Astrocyte (in vitro differentiated cells and primary cell): ENCODE measurements around the gene ADD1. TPM values are rescaled to one million over a fixed set of nuclear protein-coding genes. Genes with fewer than 3 reads are reported as not detected.

Source experiments
- DNase-seq: peaks from one replicate; pipeline ENCODE4 v3.0.0-alpha.2; 2010; ENCODE audit warnings: low read depth
- FAIRE-seq: peaks from 2 replicates; lab custom pipeline; 2011; peaks lifted over from hg19 to GRCh38; lab: Jason Lieb, UNC
- H2AFZ ChIP-seq: 2 replicates; pipeline ENCODE4 v1.6.0; 2012; ENCODE audit warnings: low read depth, low read length, inconsistent platforms
- H3K27ac ChIP-seq: 2 replicates; pipeline ENCODE4 v1.5.1; 2011; ENCODE audit warnings: low read depth, low read length, inconsistent platforms
- H3K27me3 ChIP-seq: 2 replicates; pipeline ENCODE4 v1.6.0; 2011; ENCODE audit warnings: low read length, inconsistent platforms; ENCODE audit not compliant: insufficient read depth
- H3K36me3 ChIP-seq: 2 replicates; pipeline ENCODE4 v1.5.1; 2011; ENCODE audit warnings: low read length, inconsistent platforms; ENCODE audit not compliant: insufficient read depth
- H3K4me1 ChIP-seq: 2 replicates; pipeline ENCODE4 v1.5.1; 2011; ENCODE audit warnings: low read length, inconsistent platforms; ENCODE audit not compliant: insufficient read depth
- H3K4me2 ChIP-seq: 2 replicates; pipeline ENCODE4 v1.6.0; 2012; ENCODE audit warnings: low read length, inconsistent platforms
- H3K4me3 ChIP-seq: 2 replicates; pipeline ENCODE4 v1.5.1; 2011; ENCODE audit warnings: low read depth, mild to moderate bottlenecking, low read length, inconsistent platforms; ENCODE audit not compliant: insufficient read depth
- H3K79me2 ChIP-seq: 2 replicates; pipeline ENCODE4 v1.6.0; 2012; ENCODE audit warnings: mild to moderate bottlenecking, low read length, inconsistent platforms; ENCODE audit not compliant: insufficient read depth
- H3K9ac ChIP-seq: 2 replicates; pipeline ENCODE4 v1.6.0; 2012; ENCODE audit warnings: mild to moderate bottlenecking, low read length, inconsistent platforms
- H3K9me3 ChIP-seq: 2 replicates; pipeline ENCODE4 v1.5.1; 2012; ENCODE audit warnings: low read depth, mild to moderate bottlenecking, low read length, inconsistent platforms; ENCODE audit not compliant: insufficient read depth
- H4K20me1 ChIP-seq: 2 replicates; pipeline ENCODE4 v1.6.0; 2012; ENCODE audit warnings: low read length, inconsistent platforms; ENCODE audit not compliant: insufficient read depth
- H3K27ac Mint-ChIP-seq: one replicate; pipeline ENCODE4 v1.8.0; 2021; ENCODE audit warnings: mild to moderate bottlenecking, mixed read lengths; ENCODE audit not compliant: unreplicated experiment
- H3K27me3 Mint-ChIP-seq: one replicate; pipeline ENCODE4 v1.8.0; 2021; ENCODE audit warnings: low read depth, mixed read lengths; ENCODE audit not compliant: unreplicated experiment
- H3K36me3 Mint-ChIP-seq: one replicate; pipeline ENCODE4 v1.8.0; 2021; ENCODE audit warnings: low read depth, mixed read lengths; ENCODE audit not compliant: unreplicated experiment
- H3K4me1 Mint-ChIP-seq: one replicate; pipeline ENCODE4 v1.8.0; 2021; ENCODE audit warnings: low read depth, mixed read lengths; ENCODE audit not compliant: unreplicated experiment
- H3K4me3 Mint-ChIP-seq: one replicate; pipeline ENCODE4 v1.8.0; 2021; ENCODE audit warnings: mild to moderate bottlenecking, moderate library complexity, mixed read lengths; ENCODE audit not compliant: unreplicated experiment
- H3K9me3 Mint-ChIP-seq: one replicate; pipeline ENCODE4 v1.8.0; 2021; ENCODE audit warnings: mild to moderate bottlenecking, mixed read lengths; ENCODE audit not compliant: unreplicated experiment
- CTCF ChIP-seq: IDR thresholded peaks from 2 replicates; pipeline ENCODE4 v1.5.1; 2011; ENCODE audit warnings: low read depth, mild to moderate bottlenecking, inconsistent platforms, low read length, moderate library complexity; ENCODE audit not compliant: insufficient read depth
- EZH2 ChIP-seq: IDR thresholded peaks from 2 replicates; pipeline ENCODE4 v1.6.1; 2012; ENCODE audit warnings: mild to moderate bottlenecking, low read length, inconsistent platforms; ENCODE audit not compliant: insufficient read depth
- total RNA-seq: library from RNA; stranded (reverse); gene quantifications from 2 replicates; pipeline ENCODE4 v1.2.1, GENCODE V29; 2021

ADD1 gene
- total RNA-seq, 1 donor from 2014 or later: 280 TPM

- H3K36me3 Mint-ChIP-seq: peaks cover 21% of the 10 kb centered on the region
- peak overlapping the region; percentile 64 for H3K4me3 Mint-ChIP-seq
- H3K4me2 ChIP-seq: peak overlapping the region; percentile 58
- no peak for FAIRE-seq
- peaks cover 14% of the 10 kb centered on the region for H4K20me1 ChIP-seq
- peaks cover 17% of the 10 kb centered on the region for H3K4me1 ChIP-seq
- H3K27me3 ChIP-seq: no peaks in the 10 kb centered on the region
- H2AFZ ChIP-seq: peak overlapping the region; percentile 71
- peaks cover 13% of the 10 kb centered on the region for H3K9me3 Mint-ChIP-seq
- peaks cover 4% of the 10 kb centered on the region for H3K27me3 Mint-ChIP-seq
- TF ChIP-seq CTCF (no peak), EZH2 (no peak)
- H3K4me1 Mint-ChIP-seq: peaks cover 11% of the 10 kb centered on the region
- DNase-seq: peak; percentile 22
- peaks cover 4% of the 10 kb centered on the region for H3K9me3 ChIP-seq
- H3K9ac ChIP-seq: peak overlapping the region; percentile 58
- peaks cover 20% of the 10 kb centered on the region for H3K79me2 ChIP-seq
- H3K36me3 ChIP-seq: no peaks in the 10 kb centered on the region
- peak overlapping the region; percentile 33 for H3K27ac ChIP-seq
- peak overlapping the region; percentile 72 for H3K27ac Mint-ChIP-seq
- peak overlapping the region; percentile 5 for H3K4me3 ChIP-seq
These were observed 31.6 kb upstream of the ADD1 start for GRCh38 chr4:2811830-2812611.

- Mint-ChIP-seq H3K27me3 (no peaks in the 10 kb centered on the region), H3K9me3 (peaks cover 14% of the 10 kb centered on the region), H3K4me1 (peaks cover 11% of the 10 kb centered on the region), H3K36me3 (peaks cover 16% of the 10 kb centered on the region), H3K4me3 (peak overlapping the region; percentile 34), H3K27ac (no peak overlapping the region)
- H3K79me2 ChIP-seq: peaks cover 27% of the 10 kb centered on the region
- TF ChIP-seq EZH2 (no peak), CTCF (no peak)
- H3K4me1 ChIP-seq: peaks cover 20% of the 10 kb centered on the region
- peak overlapping the region; percentile 71 for H2AFZ ChIP-seq
- DNase-seq: no peak
- H3K9ac ChIP-seq: peak overlapping the region; percentile 58
- H3K27ac ChIP-seq: peak overlapping the region; percentile 33
- peak overlapping the region; percentile 5 for H3K4me3 ChIP-seq
- no peaks in the 10 kb centered on the region for H3K36me3 ChIP-seq
- H3K9me3 ChIP-seq: peaks cover 4% of the 10 kb centered on the region
- H3K27me3 ChIP-seq: no peaks in the 10 kb centered on the region
- FAIRE-seq: no peak
- H3K4me2 ChIP-seq: peak overlapping the region; percentile 60
- H4K20me1 ChIP-seq: peaks cover 16% of the 10 kb centered on the region
These were observed 30.9 kb upstream of the ADD1 start for GRCh38 chr4:2812612-2813354.
